Kidney tubule cell (primary cell): ENCODE measurements around the gene NDUFAF8.
A peak's percentile ranks its signal among the peaks of the same experiment; 100 is the strongest.

Source experiments
- DNase-seq: peaks from one replicate; pipeline ENCODE4 v3.0.0-alpha.2; 2018; ENCODE audit warnings: low spot score

Gene NDUFAF8

GRCh38 chr17:81238815-81239713, at the start of gene NDUFAF8, which contains the start of gene TEPSIN:
Gene NDUFAF8, plus strand, starts transcription at chr17:81239318. Its CDS starts 46 bp downstream, at chr17:81239364.
Gene TEPSIN, minus strand, starts transcription at chr17:81239055. Its CDS starts 22 bp downstream, at chr17:81239033.
- peak; percentile 100 for DNase-seq

- DNase-seq: no peak
Observed at GRCh38 chr17:81189670-81190530, 49.2 kb upstream of the NDUFAF8 start.

GRCh38 chr17:81190591-81190990, 48.5 kb upstream of the NDUFAF8 start:
- DNase-seq: no peak

- no peak for DNase-seq
Observed at GRCh38 chr17:81191116-81191515, 48.0 kb upstream of the NDUFAF8 start.

GRCh38 chr17:81191646-81192045, 47.5 kb upstream of the NDUFAF8 start:
- DNase-seq: no peak

GRCh38 chr17:81192386-81193050, 46.6 kb upstream of the NDUFAF8 start:
- no peak for DNase-seq

- no peak for DNase-seq
Observed at GRCh38 chr17:81193051-81193410, 46.1 kb upstream of the NDUFAF8 start.

- DNase-seq: no peak
Observed at GRCh38 chr17:81193470-81194224, 45.5 kb upstream of the NDUFAF8 start.

GRCh38 chr17:81194225-81194760, 44.8 kb upstream of the NDUFAF8 start:
- DNase-seq: no peak

- DNase-seq: no peak
Observed at GRCh38 chr17:81194941-81195901, 43.9 kb upstream of the NDUFAF8 start.

GRCh38 chr17:81195941-81196495, 43.1 kb upstream of the NDUFAF8 start:
- no peak for DNase-seq

- peak; percentile 26 for DNase-seq
Observed at GRCh38 chr17:81196505-81197408, 42.4 kb upstream of the NDUFAF8 start.

GRCh38 chr17:81197409-81197795, 41.7 kb upstream of the NDUFAF8 start:
- no peak for DNase-seq

GRCh38 chr17:81197831-81198490, 41.2 kb upstream of the NDUFAF8 start:
- DNase-seq: no peak

- no peak for DNase-seq
Observed at GRCh38 chr17:81198826-81199481, 40.2 kb upstream of the NDUFAF8 start.

GRCh38 chr17:81199482-81199830, 39.7 kb upstream of the NDUFAF8 start:
- no peak for DNase-seq

GRCh38 chr17:81200201-81200600, 38.9 kb upstream of the NDUFAF8 start:
- DNase-seq: no peak
